Activated naive CD8-positive, alpha-beta T cell treated with anti-CD3 and anti-CD28 coated beads, Interleukin-2, amount 50 U/mL, for 16 hours (primary cell): ENCODE results near the gene ANKS1B.
"Not testable (repeated sequence)": the region's sequence is repeated elsewhere in the genome, so short reads cannot be mapped to it uniquely, and the experiment has no call there.

Experiments used
- DNase-seq: peaks from one replicate; pipeline ENCODE4 v3.0.0-alpha.2; 2020; ENCODE audit warnings: low read depth, low spot score

The ANKS1B gene

DNA sequence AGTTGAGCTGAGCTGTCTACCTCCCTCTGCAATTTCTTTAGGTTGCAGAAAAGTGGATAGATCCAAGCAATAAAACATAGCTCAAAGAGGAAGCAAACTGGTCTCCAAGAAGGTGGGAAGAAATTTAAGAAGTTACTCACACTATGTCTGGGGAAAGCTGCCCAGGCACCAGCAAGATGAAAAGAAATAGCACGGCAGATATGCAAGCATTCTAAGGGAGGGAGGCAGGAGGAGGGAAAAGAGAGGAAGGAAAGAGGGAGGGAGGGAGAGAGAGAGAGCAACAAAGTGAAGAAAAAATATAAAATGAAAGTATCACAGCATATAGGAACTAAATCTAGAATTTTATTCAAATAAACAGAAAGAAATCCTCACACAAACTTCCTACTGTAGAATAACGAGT lies 1099.0 kb downstream of the ANKS1B start:
- no peak for DNase-seq

- no peak for DNase-seq
Observed at GRCh38 chr12:98883231-98883630, 1101.5 kb downstream of the ANKS1B start.

DNA sequence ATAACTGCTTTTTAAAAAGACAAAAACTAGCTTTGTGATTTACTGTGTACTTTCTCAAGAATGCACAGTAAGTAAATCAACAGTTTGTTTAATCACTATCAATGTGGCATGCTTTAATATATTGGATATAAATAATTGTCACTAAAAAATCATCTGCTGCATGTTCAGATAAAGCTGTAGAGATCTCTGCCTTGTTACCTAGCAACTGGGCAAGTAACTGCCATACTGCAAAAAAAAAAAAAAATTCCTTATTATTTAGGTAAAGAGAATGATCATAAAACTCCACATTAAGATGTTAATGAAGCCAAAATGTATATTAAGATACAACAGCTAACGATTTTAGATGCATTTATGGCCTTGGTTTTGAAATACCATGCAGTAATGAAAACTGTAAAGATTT lies 1102.2 kb downstream of the ANKS1B start:
- no peak for DNase-seq

GRCh38 chr12:98873776-98874175 lies 1111.0 kb downstream of the ANKS1B start:
- no peak for DNase-seq

DNA sequence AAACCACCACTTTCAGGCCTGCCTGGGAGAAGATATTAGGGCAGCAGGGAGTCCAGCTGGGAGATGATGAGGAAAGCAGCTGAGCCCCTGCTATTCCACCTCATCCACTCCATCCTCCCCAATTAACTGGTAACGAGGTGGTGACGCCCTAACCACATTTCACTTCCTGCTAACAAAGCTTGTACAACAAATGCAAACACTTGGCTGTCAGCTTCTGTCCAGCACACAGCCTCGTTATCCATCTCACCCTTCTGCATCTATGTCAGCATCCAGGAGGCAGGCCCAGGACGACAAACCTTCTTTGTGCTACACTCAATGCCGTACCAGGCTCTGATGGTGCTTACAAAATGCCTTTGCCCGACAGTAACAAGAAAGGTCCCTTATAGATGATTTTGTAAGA lies 1114.2 kb downstream of the ANKS1B start:
- no peak for DNase-seq

DNA sequence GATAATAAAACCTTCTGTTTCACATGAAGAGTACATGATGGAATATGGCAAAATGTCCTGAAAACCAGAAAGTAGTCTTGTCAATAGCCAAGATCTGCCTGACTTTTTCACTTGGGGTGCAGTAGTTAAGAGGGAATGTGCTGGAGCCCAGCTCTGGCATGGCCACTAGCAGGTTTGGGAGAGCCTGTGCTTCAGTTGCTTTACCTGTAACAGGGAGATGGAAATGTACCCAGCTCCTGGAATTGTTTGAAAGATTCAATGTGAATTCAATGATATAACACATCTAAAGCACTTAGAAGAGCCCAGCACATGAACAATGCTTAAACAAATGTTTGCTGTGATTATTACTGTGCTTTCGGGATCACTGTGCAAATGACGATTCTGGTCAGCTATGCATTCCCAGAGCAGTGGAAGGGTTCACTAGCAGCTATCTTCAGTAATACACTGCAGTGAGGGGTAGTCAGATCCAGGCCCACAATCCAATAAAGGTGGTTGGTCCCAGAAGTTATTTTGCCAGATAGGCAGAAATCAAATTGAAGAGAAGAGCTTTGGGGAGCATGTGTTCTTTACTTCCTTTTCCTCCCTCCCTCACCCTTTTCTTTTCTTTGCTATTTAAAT lies 1114.7 kb downstream of the ANKS1B start:
- DNase-seq: no peak

DNA sequence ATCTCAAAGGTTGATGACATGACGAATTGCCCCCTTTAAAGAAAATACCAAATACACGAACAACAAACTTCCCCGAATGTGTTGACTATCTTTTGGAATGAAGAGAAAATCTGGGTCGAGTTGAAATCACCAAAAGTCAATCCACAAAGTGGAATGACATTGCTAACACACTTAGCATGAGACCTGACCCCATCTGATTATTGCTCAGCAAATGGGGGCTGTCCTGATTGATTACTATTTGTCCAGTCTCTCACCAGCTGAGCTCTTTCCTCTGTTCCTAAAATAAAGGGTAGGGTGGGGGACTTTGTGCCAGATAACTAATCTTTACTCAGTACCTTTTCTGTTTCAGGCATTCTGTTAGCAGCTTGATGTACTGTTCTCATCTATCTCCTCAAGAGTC lies 1116.2 kb downstream of the ANKS1B start:
- DNase-seq: no peak

- no peak for DNase-seq
Observed at GRCh38 chr12:98868076-98868475, 1116.7 kb downstream of the ANKS1B start.

GRCh38 chr12:98864363-98864762 lies 1120.4 kb downstream of the ANKS1B start:
- DNase-seq: no peak

- DNase-seq: no peak
Observed at GRCh38 chr12:98863167-98863566, 1121.6 kb downstream of the ANKS1B start.

DNA sequence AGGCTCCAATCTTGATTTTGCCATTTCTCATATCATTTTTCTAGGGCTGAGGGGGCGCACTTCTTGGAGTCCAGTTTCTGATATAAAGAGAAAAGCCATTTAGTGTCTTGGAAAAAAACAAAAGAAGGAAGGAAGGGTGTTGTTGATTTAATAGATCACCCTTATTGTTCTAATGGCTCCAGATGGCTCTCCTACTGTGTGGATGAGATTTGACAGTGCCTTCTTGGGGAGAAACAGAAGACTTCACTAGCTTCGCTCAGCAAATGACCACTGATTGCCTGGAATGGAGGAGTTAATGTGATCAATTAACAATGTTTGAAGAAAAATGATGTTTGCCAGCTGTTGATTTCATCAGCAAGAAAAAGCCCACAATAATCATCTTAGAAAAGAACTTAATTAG lies 1123.5 kb downstream of the ANKS1B start:
- DNase-seq: no peak

- no peak for DNase-seq
Observed at GRCh38 chr12:98856897-98857540, 1127.7 kb downstream of the ANKS1B start.

GRCh38 chr12:98852181-98852580 lies 1132.6 kb downstream of the ANKS1B start:
- DNase-seq: no peak

- no peak for DNase-seq
Observed at GRCh38 chr12:98847242-98847641, 1137.5 kb downstream of the ANKS1B start.

DNA sequence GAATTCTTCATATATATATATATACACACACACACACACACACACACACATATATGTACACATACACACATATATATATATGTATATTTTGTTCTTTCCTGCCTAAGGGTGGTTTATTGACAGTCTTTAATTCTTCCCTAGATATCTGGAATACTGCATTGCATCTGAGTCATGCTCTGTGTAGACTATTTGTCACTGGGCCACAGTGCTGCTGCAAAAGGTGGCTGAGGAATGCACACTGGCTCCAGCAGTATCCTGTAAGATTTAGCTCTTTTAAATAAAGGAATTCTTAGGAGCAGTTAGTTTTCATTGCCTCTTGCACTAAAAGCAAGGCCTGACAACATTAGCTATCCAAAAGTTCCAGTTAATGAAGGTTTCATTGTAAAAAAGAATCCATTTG lies 1138.8 kb downstream of the ANKS1B start:
- DNase-seq: no peak

DNA sequence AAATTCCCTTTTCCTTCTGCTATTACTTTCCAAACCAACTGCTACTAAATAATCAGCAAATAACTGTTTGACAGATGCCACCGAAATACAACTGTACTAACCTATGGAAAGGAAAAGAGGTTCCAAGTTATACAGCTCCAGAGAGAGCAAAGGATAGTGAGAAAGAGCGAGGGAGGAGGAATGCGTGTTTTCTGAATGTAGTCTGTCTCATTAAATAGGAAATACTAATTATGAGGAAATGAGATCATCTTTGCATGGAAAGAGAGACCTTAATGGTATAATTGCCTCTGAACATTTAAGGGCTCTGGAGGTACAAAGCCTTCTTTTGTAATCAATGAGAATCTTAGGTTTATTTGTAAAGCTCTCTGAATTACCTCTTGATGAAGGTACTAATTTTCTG lies 1144.4 kb downstream of the ANKS1B start:
- no peak for DNase-seq

DNA sequence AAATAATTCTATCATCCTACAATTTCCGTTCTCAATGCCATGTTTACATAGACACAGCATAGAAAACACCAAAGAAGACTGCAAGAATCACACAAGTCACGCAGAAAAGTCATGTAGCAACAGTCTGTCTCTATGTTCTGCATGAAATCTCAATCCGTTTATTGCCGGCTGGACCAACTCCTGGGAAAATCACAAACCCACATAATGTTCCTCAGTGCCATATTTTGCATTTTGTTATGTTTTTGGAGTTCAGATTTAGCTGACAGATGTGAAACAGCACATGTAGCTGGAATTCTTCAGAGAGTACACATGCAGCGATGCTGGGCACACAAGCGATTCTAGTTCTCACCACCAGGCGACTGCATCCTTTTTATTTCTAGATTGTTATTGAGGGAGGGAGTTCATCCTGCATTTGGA lies 1146.5 kb downstream of the ANKS1B start:
- DNase-seq: no peak

GRCh38 chr12:98837134-98837752 lies 1147.5 kb downstream of the ANKS1B start:
- DNase-seq: not testable (repeated sequence)

DNA sequence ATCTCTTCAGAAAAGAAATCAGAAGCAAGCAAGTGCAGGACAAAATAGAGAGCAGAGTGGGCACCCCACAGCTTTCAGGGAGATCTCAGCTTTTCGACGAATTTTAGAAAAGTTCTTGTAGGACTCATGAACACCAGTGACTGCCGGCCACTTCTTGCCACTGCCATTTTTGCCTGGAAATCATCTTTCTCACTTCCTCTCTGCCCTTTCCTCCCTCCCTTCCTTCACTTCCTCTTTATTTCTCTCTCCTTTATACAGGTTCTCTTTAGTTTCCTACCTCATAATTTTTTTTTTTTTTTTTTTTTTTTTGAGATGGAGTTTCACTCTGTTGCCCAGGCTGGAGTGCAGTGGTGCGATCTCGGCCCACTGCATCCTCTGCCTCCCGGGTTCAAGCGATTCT lies 1154.1 kb downstream of the ANKS1B start:
- no peak for DNase-seq

GRCh38 chr12:98828802-98829600 lies 1155.7 kb downstream of the ANKS1B start:
- DNase-seq: no peak

DNA sequence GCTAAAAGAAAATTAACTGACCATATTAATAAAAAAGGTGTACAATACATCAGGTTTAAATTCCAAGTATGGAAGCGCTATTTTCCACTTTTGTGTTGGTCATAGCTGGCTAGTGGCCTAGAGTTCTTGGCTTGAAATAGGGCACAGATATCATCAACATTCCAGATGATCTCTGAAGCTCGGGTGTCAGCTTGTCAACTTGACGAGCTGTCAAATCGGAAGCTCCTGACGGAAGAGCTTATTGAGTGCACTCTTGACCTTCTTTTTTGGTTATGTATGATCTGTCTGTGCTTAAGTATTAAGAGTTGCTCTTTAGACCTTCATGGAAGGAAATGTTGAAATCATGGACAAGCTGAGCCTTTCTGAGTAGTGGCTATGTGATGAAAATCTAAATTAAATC lies 1161.7 kb downstream of the ANKS1B start:
- DNase-seq: no peak

DNA sequence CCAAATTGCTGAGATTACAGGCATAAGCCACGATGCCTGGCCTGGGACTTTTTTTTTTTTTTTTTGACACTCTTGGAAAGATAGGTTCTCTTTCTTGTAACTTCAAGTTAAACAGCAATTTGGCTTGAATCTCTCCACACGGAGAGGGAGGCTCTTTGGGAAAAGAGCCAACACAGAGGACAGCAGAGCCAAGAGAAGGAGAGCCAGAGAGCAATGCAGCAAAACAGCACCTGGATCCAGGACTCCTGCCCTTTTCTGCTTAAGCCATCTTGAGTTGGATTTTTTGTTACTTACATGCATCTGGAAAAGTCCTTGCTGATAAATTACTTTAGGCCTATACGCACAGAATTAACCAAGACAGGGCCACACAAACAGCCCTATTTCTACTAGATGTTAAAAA lies 1162.9 kb downstream of the ANKS1B start:
- DNase-seq: no peak
